ENCODE measurements around the gene BCR. TPM values are rescaled to one million over a fixed set of nuclear protein-coding genes. Genes with fewer than 3 reads are reported as not detected.
A peak's percentile ranks its signal among the peaks of the same experiment; 100 is the strongest.

The BCR gene
- total RNA-seq, 2 experiments from 2014 or later, result 30.4 to 32.0 TPM

- TF ChIP-seq, protein P1, sequence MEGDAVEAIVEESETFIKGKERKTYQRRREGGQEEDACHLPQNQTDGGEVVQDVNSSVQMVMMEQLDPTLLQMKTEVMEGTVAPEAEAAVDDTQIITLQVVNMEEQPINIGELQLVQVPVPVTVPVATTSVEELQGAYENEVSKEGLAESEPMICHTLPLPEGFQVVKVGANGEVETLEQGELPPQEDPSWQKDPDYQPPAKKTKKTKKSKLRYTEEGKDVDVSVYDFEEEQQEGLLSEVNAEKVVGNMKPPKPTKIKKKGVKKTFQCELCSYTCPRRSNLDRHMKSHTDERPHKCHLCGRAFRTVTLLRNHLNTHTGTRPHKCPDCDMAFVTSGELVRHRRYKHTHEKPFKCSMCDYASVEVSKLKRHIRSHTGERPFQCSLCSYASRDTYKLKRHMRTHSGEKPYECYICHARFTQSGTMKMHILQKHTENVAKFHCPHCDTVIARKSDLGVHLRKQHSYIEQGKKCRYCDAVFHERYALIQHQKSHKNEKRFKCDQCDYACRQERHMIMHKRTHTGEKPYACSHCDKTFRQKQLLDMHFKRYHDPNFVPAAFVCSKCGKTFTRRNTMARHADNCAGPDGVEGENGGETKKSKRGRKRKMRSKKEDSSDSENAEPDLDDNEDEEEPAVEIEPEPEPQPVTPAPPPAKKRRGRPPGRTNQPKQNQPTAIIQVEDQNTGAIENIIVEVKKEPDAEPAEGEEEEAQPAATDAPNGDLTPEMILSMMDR (IDR thresholded peaks at IDR 0.05), result no peak
- Mint-ChIP-seq H3K27me3 (no peaks in the 10 kb centered on the region), H3K4me1 (ENCODE audit: low read depth) (no peaks in the 10 kb centered on the region), H3K36me3 (ENCODE audit: low read depth) (peaks cover 16% of the 10 kb centered on the region), H3K9me3 (no peaks in the 10 kb centered on the region), H3K27ac (no peak overlapping the region), H3K4me3 (no peak overlapping the region)
- ATAC-seq, result no peak
- DNase-seq, result no peak
- CTCF ChIA-PET, result interaction anchor here (0.8 to 3.3 kb wide), 3 partner anchors 24 to 111 kb away, joined by 3 to 64 read pairs (median 10); partner anchors contain the start of gene BCR
- intact Hi-C loops (cut with micrococcal nuclease), result loop anchor here (10.0 kb wide), 1 partner anchor 334 kb away; no protein-coding TSS in a partner anchor
- POLR2A ChIA-PET, result no interaction called here
Observed at GRCh38 chr22:23288301-23289129, 108.2 kb downstream of the BCR start.

DNA sequence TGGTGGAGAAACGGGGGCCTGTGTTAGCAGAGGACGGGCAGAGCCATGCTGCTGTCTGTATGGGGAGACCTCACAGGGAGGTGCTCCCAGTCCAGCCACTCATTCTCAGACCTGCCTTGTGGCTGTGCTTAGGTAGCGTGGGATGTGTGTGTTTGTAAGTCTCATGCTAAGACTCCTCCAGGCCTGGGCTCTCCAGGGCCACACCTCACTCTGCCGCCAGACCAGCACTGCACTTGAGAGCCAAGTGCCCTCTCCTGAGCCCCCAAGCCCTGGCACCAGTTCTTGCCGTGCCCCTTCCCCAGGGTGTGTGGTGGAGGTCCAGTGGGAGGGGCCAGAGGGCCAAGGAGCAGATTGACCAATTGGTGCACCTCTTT lies 108.8 kb downstream of the BCR start:
- peaks cover 16% of the 10 kb centered on the region for H3K36me3 Mint-ChIP-seq (ENCODE audit: low read depth)
- intact Hi-C loops (cut with micrococcal nuclease), result loop anchor here (10.0 kb wide), 1 partner anchor 334 kb away; no protein-coding TSS in a partner anchor
- ChIA-PET POLR2A (no interaction called here), CTCF (interaction anchor here (0.7 to 3.3 kb wide), 5 partner anchors 24 to 151 kb away, joined by 3 to 64 read pairs (median 4); partner anchors contain the start of gene BCR)
- no peaks in the 10 kb centered on the region for H3K4me1 Mint-ChIP-seq (ENCODE audit: low read depth)
- no peak overlapping the region for H3K4me3 Mint-ChIP-seq
- no peak for ATAC-seq
- DNase-seq, result no peak
- no peaks in the 10 kb centered on the region for H3K9me3 Mint-ChIP-seq
- no peaks in the 10 kb centered on the region for H3K27me3 Mint-ChIP-seq
- TF ChIP-seq, protein P1 (IDR thresholded peaks at IDR 0.05), result no peak
- no peak overlapping the region for H3K27ac Mint-ChIP-seq

GRCh38 chr22:23289851-23290724 lies 109.8 kb downstream of the BCR start:
- H3K36me3 Mint-ChIP-seq (ENCODE audit: low read depth), result peaks cover 18% of the 10 kb centered on the region
- no peaks in the 10 kb centered on the region for H3K27me3 Mint-ChIP-seq
- no peaks in the 10 kb centered on the region for H3K9me3 Mint-ChIP-seq
- DNase-seq (peak; percentile 69), ATAC-seq (peak; percentile 85)
- CTCF ChIA-PET, result interaction anchor here (0.5 to 3.3 kb wide), 36 partner anchors 8 to 333 kb away, joined by 3 to 64 read pairs (median 4); partner anchors contain the start of genes BCR and RAB36
- H3K4me3 Mint-ChIP-seq, result no peak overlapping the region
- POLR2A ChIA-PET, result interaction anchor here (0.6 kb wide), 2 partner anchors 112 to 124 kb away, joined by 3 read pairs; no protein-coding TSS in a partner anchor
- intact Hi-C loops (cut with micrococcal nuclease), result loop anchor here (10.0 kb wide), 1 partner anchor 335 kb away; no protein-coding TSS in a partner anchor
- H3K27ac Mint-ChIP-seq, result no peak overlapping the region
- H3K4me1 Mint-ChIP-seq (ENCODE audit: low read depth), result no peaks in the 10 kb centered on the region
- TF ChIP-seq, protein P1 (IDR thresholded peaks at IDR 0.05), result peak; percentile 89

DNA sequence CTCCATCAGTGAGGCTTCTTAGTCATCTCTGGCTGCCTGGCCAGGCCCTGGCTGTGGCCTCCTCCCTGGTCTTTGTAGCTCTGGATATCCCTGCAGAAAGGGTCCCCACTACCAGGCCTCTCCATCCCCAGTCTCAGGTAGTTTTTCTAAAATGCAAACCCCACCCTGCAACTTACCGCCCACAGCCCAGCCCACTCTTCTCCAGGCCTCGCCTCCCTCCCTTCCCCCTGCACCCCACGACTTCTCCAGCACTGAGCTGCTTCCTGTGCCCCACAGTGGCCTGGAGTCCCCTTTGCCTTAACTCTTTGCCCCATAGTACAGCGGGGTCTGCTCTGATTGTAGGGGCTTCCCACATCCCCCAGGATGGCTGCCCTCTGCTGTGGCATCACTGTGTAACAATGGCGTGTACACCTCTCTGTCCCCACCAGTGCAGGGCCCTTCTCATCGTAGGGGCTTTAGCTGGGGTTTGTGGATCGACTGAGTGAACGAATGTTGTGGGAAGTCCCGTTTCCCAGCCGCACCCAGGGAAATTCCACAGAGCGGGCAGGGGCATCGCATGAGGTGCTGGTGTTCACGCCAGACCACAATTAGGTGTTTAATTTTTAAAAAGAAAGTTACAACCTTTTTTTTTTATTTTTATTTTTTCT lies 111.6 kb downstream of the BCR start:
- intact Hi-C loops (cut with micrococcal nuclease), result no loop called here
- ATAC-seq (no peak), DNase-seq (no peak)
- H3K4me3 Mint-ChIP-seq, result no peak overlapping the region
- ChIA-PET POLR2A (no interaction called here), CTCF (interaction anchor here (1.6 kb wide), 1 partner anchor 113 kb away, joined by 3 read pairs; no protein-coding TSS in a partner anchor)
- no peaks in the 10 kb centered on the region for H3K27me3 Mint-ChIP-seq
- no peaks in the 10 kb centered on the region for H3K4me1 Mint-ChIP-seq (ENCODE audit: low read depth)
- H3K36me3 Mint-ChIP-seq (ENCODE audit: low read depth), result peaks cover 17% of the 10 kb centered on the region
- TF ChIP-seq, protein P1 (IDR thresholded peaks at IDR 0.05), result no peak
- no peaks in the 10 kb centered on the region for H3K9me3 Mint-ChIP-seq
- H3K27ac Mint-ChIP-seq, result no peak overlapping the region

Measured in activated CD8-positive, alpha-beta T cell treated with anti-CD3 and anti-CD28 coated beads for 36 hours (primary cell).